ENCODE measurements around the gene C19orf25. TPM values are rescaled to one million over a fixed set of nuclear protein-coding genes. Genes with fewer than 3 reads are reported as not detected.

C19orf25 gene
- total RNA-seq, 2 donors from 2014 or later: 40.0 to 51.1 TPM

GRCh38 chr19:1449467-1450442 is 29.3 kb downstream of the C19orf25 start, which contains the start of gene APC2:
Gene APC2 (plus strand): TSS chr19:1450121. CDS start chr19:1453002, 2,881 bp downstream.
- H3K27ac ChIP-seq (ENCODE audit: low read depth, low read length): peak within 1 kb of the TSS; percentile 90
- Mint-ChIP-seq H3K27me3 (ENCODE audit: insufficient read depth) (peaks cover 82% of the 10 kb centered on the region), H3K9me3 (peaks cover 1% of the 10 kb centered on the region), H3K4me3 (no peak within 1 kb of the TSS), H3K27ac (no peak within 1 kb of the TSS), H3K36me3 (ENCODE audit: low read depth) (no peaks in the 10 kb centered on the region), H3K4me1 (no peaks in the 10 kb centered on the region)
- peaks cover 82% of the 10 kb centered on the region for H3K27me3 ChIP-seq (ENCODE audit: control insufficient read depth, insufficient read depth, low read length, poor library complexity, severe bottlenecking)
- no peaks in the 10 kb centered on the region for H3K9me3 ChIP-seq (ENCODE audit: control insufficient read depth, low read length)
- no peak for TF ChIP-seq CTCF (conservative IDR thresholded peaks at IDR 0.05)
- WGBS, 2 experiments (ENCODE audit: insufficient coverage in 1 of 2, insufficient read length in 1 of 2): 10 to 12% methylated on average over 23 to 71 of the region's 74 CpGs
- no peaks in the 10 kb centered on the region for H3K36me3 ChIP-seq (ENCODE audit: control insufficient read depth, insufficient read depth, low read length)
- H3K9ac ChIP-seq (ENCODE audit: extremely low read depth, low read length, poor library complexity, severe bottlenecking): no peak within 1 kb of the TSS
- no peak within 1 kb of the TSS for H3K4me3 ChIP-seq (ENCODE audit: low read length)
- peak; percentile 89 for DNase-seq
- no peaks in the 10 kb centered on the region for H3K4me1 ChIP-seq (ENCODE audit: control insufficient read depth, insufficient read depth, low read length)

- Histone ChIP-seq H3K36me3 (ENCODE audit: control insufficient read depth, insufficient read depth, low read length) (no peaks in the 10 kb centered on the region), H3K27ac (ENCODE audit: low read depth, low read length) (no peak overlapping the region), H3K9me3 (ENCODE audit: control insufficient read depth, low read length) (no peaks in the 10 kb centered on the region), H3K4me3 (ENCODE audit: low read length) (no peak overlapping the region), H3K4me1 (ENCODE audit: control insufficient read depth, insufficient read depth, low read length) (no peaks in the 10 kb centered on the region), H3K9ac (ENCODE audit: extremely low read depth, low read length, poor library complexity, severe bottlenecking) (no peak overlapping the region), H3K27me3 (ENCODE audit: control insufficient read depth, insufficient read depth, low read length, poor library complexity, severe bottlenecking) (peaks cover 68% of the 10 kb centered on the region)
- H3K27ac Mint-ChIP-seq: no peak overlapping the region
- no peak overlapping the region for H3K4me3 Mint-ChIP-seq
- H3K36me3 Mint-ChIP-seq (ENCODE audit: low read depth): no peaks in the 10 kb centered on the region
- peaks cover 73% of the 10 kb centered on the region for H3K27me3 Mint-ChIP-seq (ENCODE audit: insufficient read depth)
- DNase-seq: no peak
- 87 to 89% methylated on average over 4 to 9 of the region's 9 CpGs for WGBS, 2 experiments (ENCODE audit: insufficient coverage in 1 of 2, insufficient read length in 1 of 2)
- H3K4me1 Mint-ChIP-seq: no peaks in the 10 kb centered on the region
- TF ChIP-seq CTCF (conservative IDR thresholded peaks at IDR 0.05): no peak
- H3K9me3 Mint-ChIP-seq: peaks cover 1% of the 10 kb centered on the region
Measured at GRCh38 chr19:1447944-1448343, 31.1 kb downstream of the C19orf25 start.

- no peak overlapping the region for H3K27ac Mint-ChIP-seq
- DNase-seq: no peak
- TF ChIP-seq CTCF (conservative IDR thresholded peaks at IDR 0.05): no peak
- WGBS, 2 experiments (ENCODE audit: insufficient coverage in 1 of 2, insufficient read length in 1 of 2): 20 to 39% methylated on average over 3 to 4 of the region's 4 CpGs
- H3K27me3 ChIP-seq (ENCODE audit: control insufficient read depth, insufficient read depth, low read length, poor library complexity, severe bottlenecking): peaks cover 63% of the 10 kb centered on the region
- no peak overlapping the region for H3K4me3 Mint-ChIP-seq
- H3K36me3 ChIP-seq (ENCODE audit: control insufficient read depth, insufficient read depth, low read length): peaks cover 3% of the 10 kb centered on the region
- H3K4me1 ChIP-seq (ENCODE audit: control insufficient read depth, insufficient read depth, low read length): no peaks in the 10 kb centered on the region
- no peak overlapping the region for H3K9ac ChIP-seq (ENCODE audit: extremely low read depth, low read length, poor library complexity, severe bottlenecking)
- H3K27me3 Mint-ChIP-seq (ENCODE audit: insufficient read depth): peaks cover 69% of the 10 kb centered on the region
- no peaks in the 10 kb centered on the region for H3K9me3 ChIP-seq (ENCODE audit: control insufficient read depth, low read length)
- H3K27ac ChIP-seq (ENCODE audit: low read depth, low read length): no peak overlapping the region
- H3K36me3 Mint-ChIP-seq (ENCODE audit: low read depth): peaks cover 3% of the 10 kb centered on the region
- peaks cover 1% of the 10 kb centered on the region for H3K9me3 Mint-ChIP-seq
- H3K4me3 ChIP-seq (ENCODE audit: low read length): no peak overlapping the region
- H3K4me1 Mint-ChIP-seq: no peaks in the 10 kb centered on the region
Measured at GRCh38 chr19:1447504-1447903, 31.5 kb downstream of the C19orf25 start.

Measured in endodermal cell (in vitro differentiated cells).